Measurements from ENCODE around the gene ALKBH7. TPM values are rescaled to one million over a fixed set of nuclear protein-coding genes. Genes with fewer than 3 reads are reported as not detected.
A peak's percentile ranks its signal among the peaks of the same experiment; 100 is the strongest.
"Not testable (repeated sequence)": the region's sequence is repeated elsewhere in the genome, so short reads cannot be mapped to it uniquely, and the experiment has no call there.

Gene ALKBH7
- total and polyA plus RNA-seq, 8 donors: 34.2 to 67.9 (median 51.5) TPM

DNA sequence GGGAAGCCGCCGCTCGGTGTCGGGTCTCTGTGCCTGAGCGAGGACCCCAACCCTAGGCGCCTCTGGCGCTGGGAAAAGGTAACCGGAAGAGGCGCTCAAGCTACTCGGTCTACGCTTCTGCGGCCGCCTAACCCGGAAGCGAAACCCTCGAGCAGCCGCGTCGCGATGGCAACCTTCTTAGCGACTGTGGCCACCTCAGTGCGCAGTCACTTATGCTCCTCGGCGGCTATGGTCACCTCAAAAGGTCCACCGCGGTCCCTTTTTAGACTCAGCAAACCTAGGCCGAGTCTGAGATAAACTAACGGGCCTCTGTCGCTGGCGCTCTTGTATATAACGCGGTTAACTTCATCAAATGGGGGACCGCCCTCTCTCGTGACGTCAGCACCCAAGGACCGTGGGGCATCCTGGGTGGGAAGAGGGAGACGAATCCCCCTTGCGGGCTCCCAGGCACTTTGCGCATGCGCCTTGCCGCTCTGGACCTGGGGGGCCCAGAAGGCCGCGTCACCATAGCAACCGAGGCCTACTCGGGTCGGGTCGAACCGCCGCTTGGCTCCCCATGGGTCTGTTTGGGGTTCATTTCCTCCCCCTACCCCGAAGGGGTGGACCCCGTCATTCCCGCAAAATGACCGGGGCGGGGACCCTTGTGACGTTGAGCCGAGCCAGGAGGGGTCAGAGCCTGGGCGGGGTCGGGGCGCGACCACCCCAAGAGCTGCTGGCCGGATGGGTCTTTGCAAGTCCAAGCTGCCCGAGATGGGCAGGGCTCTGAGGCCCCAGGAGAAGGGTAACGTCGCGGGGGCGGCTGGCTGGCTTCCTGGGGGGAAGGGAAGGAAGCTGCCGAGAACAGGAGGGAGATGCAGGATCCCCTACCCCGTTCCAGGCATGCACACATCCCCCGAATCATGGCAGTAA lies 20.7 kb downstream of the ALKBH7 start, which contains the start of gene GTF2F1:
TSS of gene GTF2F1 (minus strand) at position 91 of the 909 bp plus-strand sequence. CDS start 169 bp downstream, outside the sequence.
- intact Hi-C loops (cut with DNase I): no loop called here
- peaks cover 3 to 21% of the 10 kb centered on the region in 2 donors for H3K4me1 ChIP-seq
- TF ChIP-seq, protein P1, sequence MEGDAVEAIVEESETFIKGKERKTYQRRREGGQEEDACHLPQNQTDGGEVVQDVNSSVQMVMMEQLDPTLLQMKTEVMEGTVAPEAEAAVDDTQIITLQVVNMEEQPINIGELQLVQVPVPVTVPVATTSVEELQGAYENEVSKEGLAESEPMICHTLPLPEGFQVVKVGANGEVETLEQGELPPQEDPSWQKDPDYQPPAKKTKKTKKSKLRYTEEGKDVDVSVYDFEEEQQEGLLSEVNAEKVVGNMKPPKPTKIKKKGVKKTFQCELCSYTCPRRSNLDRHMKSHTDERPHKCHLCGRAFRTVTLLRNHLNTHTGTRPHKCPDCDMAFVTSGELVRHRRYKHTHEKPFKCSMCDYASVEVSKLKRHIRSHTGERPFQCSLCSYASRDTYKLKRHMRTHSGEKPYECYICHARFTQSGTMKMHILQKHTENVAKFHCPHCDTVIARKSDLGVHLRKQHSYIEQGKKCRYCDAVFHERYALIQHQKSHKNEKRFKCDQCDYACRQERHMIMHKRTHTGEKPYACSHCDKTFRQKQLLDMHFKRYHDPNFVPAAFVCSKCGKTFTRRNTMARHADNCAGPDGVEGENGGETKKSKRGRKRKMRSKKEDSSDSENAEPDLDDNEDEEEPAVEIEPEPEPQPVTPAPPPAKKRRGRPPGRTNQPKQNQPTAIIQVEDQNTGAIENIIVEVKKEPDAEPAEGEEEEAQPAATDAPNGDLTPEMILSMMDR (IDR thresholded peaks at IDR 0.05): no peak
- ATAC-seq: peak; percentile 95
- H3K4me3 ChIP-seq: peak within 1 kb of the TSS; percentile 83 to 86
- peak; percentile 96 to 99 (median 98) for DNase-seq
- H3K36me3 ChIP-seq: peaks cover 0 to 31% of the 10 kb centered on the region in 2 donors
- no peaks in the 10 kb centered on the region for H3K9me3 ChIP-seq
- H3K27me3 ChIP-seq: no peaks in the 10 kb centered on the region
- H3K27ac ChIP-seq: peak within 1 kb of the TSS; percentile 92 to 97

DNA sequence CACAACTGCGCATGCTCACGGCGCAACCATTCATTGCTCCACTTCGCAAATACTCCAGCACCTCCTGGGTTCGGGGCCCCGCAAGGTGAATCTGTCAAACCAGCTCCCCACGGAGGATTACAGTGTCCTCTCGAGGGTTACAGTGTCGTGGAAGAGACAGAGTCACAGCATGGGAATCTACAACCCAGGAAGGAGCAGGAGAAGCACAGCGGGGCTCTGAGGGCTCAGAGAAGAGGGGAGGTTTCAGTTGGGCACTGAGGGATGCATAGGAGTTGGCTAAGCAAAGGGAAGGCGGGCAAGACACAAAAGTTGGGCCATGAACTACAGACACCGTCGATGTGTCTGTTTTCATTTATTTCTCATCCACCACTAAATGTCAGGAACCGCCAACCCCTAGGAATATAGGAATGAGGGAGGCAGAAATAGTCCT lies 21.4 kb downstream of the ALKBH7 start:
- H3K27ac ChIP-seq: peak overlapping the region; percentile 92 to 97
- H3K36me3 ChIP-seq: peaks cover 0 to 24% of the 10 kb centered on the region in 2 donors
- peaks cover 3 to 21% of the 10 kb centered on the region in 2 donors for H3K4me1 ChIP-seq
- intact Hi-C loops (cut with DNase I): no loop called here
- H3K27me3 ChIP-seq: no peaks in the 10 kb centered on the region
- DNase-seq (no peak), ATAC-seq (no peak)
- no peaks in the 10 kb centered on the region for H3K9me3 ChIP-seq
- TF ChIP-seq, protein P1 (IDR thresholded peaks at IDR 0.05): no peak
- peak overlapping the region; percentile 83 to 86 for H3K4me3 ChIP-seq

DNA sequence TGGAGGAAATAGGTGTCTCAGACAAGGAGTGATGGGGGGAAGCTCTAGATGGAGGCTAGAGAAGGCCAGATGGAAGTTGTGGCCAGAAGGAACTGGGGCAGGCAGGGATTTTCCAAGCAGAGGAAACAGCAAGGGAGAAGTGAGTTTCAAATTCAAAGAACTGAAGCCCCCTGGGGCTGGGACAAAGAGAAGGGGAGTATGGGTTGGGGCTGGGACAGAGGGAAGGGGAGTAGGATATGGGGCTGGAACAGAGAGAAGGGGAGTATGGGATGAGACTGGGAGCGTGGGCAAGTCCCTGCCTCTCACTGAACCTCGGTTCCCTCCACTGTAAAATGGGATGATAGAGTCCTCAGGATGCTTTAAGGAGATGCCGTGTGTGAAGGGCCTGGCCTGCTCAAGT lies 22.2 kb downstream of the ALKBH7 start:
- Histone ChIP-seq H3K9me3 (no peaks in the 10 kb centered on the region), H3K4me3 (no peak overlapping the region), H3K27me3 (no peaks in the 10 kb centered on the region), H3K4me1 (peaks cover 3 to 21% of the 10 kb centered on the region in 2 donors), H3K36me3 (peaks cover 0 to 16% of the 10 kb centered on the region in 2 donors), H3K27ac (no peak overlapping the region)
- ATAC-seq (no peak), DNase-seq (no peak)
- intact Hi-C loops (cut with DNase I): no loop called here
- TF ChIP-seq, protein P1 (IDR thresholded peaks at IDR 0.05): no peak

DNA sequence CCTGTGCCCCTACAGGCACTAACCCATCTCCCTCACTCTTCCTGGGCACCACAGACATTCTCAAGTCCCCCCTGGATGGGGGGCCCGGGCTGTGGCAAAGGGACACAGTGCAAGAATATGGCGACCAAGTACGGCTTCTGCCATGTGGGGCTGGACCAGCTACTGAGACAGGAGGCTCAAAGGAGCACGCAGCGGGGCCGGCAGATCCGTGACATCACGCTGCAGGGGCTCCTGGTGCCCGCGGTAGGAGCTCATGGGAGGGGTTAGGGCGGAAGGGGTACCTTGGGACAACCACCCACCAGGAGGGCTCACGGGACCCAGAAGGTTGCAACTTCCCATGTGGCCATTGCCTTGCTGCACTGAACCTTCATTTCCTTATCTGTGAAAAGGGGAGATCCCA lies 23.7 kb downstream of the ALKBH7 start:
- TF ChIP-seq, protein P1 (IDR thresholded peaks at IDR 0.05): no peak
- peaks cover 3 to 17% of the 10 kb centered on the region in 2 donors for H3K4me1 ChIP-seq
- ATAC-seq: no peak
- no peak overlapping the region for H3K4me3 ChIP-seq
- DNase-seq: no peak
- H3K27ac ChIP-seq: no peak overlapping the region
- intact Hi-C loops (cut with DNase I): no loop called here
- no peaks in the 10 kb centered on the region for H3K9me3 ChIP-seq
- peaks cover 0 to under 1% of the 10 kb centered on the region in 2 donors for H3K36me3 ChIP-seq
- H3K27me3 ChIP-seq: no peaks in the 10 kb centered on the region

DNA sequence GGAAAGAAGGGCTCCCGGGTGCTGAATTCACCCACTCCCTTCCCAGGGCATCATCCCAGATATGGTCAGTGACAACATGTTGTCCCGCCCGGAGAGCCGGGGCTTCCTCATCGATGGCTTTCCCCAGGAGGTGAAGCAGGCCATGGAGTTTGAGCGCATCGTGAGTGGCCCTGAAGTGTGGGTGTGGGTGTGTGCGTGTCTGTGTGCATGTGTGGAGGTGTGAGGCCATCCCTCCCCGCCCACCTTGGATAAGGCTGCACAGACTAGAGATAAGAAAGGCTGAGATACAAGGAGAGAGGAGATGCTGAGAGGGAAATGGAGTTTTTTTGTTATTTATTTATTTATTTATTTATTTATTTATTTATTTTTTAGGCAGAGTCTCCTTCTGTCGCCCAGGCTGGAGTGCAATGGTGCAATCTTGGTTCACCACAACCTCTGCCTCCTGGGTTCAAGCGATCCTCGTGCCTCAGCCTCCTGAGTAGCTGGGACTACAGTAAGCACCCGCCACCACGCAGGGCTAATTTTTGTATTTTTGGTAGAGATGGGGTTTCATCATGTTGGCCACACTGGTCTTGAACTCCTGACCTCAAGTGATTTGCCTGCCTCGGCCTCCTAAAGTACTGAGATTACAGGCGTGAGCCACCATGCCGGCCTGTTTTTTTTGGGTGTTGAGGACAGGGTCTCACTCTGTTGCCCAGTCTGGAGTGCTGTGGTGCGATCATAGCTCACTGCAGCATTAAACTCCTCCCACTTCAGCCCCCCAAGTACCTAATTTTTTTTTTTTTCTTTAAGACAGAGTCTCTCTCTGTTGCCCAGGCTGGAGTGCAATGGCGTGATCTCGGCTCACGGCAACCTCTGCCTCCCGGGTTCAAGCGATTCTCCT lies 27.7 kb downstream of the ALKBH7 start:
- DNase-seq; H3K4me1 ChIP-seq; H3K36me3 ChIP-seq; H3K27me3 ChIP-seq; H3K27ac ChIP-seq; H3K9me3 ChIP-seq; ATAC-seq; H3K4me3 ChIP-seq; intact Hi-C loops (cut with DNase I): not testable (repeated sequence)

Measured in left lung (tissue), 10 donors.